GM12878 (cell line): ENCODE data around the gene MUSTN1.

ENCODE experiments used
- ATF7 ChIP-seq: fragments of 450-650 bp; IDR thresholded peaks from 2 replicates; pipeline ENCODE4 v1.6.1; 2016; ENCODE audit warnings: low read depth, mild to moderate bottlenecking
- ETV6 ChIP-seq, 2 experiments: fragments of 450-650 bp in 1 of 2; IDR thresholded peaks in 1 of 2; conservative IDR thresholded peaks in 1 of 2; 2 replicates each; pipeline ENCODE4 v1.6.1; 2014; ENCODE audit warnings: antibody characterized with exemption in 1 of 2, borderline replicate concordance in 1 of 2, low read depth in 1 of 2, mild to moderate bottlenecking in 1 of 2, moderate library complexity in 1 of 2
- HDAC6 ChIP-seq: fragments of 200-600 bp; sonication (generic); IDR thresholded peaks from one replicate; pipeline ENCODE4 v1.8.0; 2017; ENCODE audit warnings: antibody characterized with exemption; ENCODE audit not compliant: unreplicated experiment
- TBL1XR1 ChIP-seq: IDR thresholded peaks from 2 replicates; pipeline ENCODE4 v1.6.1; 2012; ENCODE audit warnings: low read depth, low read length, improper control_type of control experiment
- YY1 ChIP-seq: IDR thresholded peaks from 2 replicates; pipeline ENCODE4 v1.6.1; 2011; ENCODE audit warnings: low read depth, mild to moderate bottlenecking, low read length
- TF ChIP-seq, protein P1 (sequence below): fragments of 450-650 bp; formaldehyde crosslinking; IDR thresholded peaks from 2 replicates; pipeline ENCODE4 v1.4.0; 2022; ENCODE audit warnings: mild to moderate bottlenecking, moderate library complexity

DNA sequence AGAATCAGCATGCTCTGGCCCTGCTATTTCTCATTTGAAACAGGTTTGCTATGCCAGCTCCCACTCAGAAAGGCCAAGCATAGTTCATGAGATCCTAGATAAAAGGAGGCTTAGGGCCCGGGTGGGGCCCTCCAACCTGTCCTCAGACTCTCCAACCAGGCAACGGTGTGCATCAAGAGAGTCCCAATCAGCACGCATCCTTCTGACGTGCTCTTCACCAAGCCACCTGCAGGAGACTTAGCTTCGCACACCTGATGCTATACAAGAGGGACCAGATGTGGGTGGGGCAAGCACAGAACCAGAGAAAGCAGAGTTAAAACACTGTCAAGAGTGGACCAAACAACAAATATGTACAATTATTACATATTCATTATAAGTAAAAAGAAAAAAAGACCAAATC lies 45.2 kb upstream of the MUSTN1 start:
- no peak for TF ChIP-seq TBL1XR1
- TF ChIP-seq YY1: no peak
- TF ChIP-seq ETV6 (conservative IDR thresholded peaks at IDR 0.05 in 1 of 2, IDR thresholded peaks at IDR 0.05 in 1 of 2; ENCODE audit: borderline replicate concordance in 1 of 2, low read depth in 1 of 2): no peak
- TF ChIP-seq HDAC6: no peak
- TF ChIP-seq ATF7: no peak
- TF ChIP-seq, protein P1, sequence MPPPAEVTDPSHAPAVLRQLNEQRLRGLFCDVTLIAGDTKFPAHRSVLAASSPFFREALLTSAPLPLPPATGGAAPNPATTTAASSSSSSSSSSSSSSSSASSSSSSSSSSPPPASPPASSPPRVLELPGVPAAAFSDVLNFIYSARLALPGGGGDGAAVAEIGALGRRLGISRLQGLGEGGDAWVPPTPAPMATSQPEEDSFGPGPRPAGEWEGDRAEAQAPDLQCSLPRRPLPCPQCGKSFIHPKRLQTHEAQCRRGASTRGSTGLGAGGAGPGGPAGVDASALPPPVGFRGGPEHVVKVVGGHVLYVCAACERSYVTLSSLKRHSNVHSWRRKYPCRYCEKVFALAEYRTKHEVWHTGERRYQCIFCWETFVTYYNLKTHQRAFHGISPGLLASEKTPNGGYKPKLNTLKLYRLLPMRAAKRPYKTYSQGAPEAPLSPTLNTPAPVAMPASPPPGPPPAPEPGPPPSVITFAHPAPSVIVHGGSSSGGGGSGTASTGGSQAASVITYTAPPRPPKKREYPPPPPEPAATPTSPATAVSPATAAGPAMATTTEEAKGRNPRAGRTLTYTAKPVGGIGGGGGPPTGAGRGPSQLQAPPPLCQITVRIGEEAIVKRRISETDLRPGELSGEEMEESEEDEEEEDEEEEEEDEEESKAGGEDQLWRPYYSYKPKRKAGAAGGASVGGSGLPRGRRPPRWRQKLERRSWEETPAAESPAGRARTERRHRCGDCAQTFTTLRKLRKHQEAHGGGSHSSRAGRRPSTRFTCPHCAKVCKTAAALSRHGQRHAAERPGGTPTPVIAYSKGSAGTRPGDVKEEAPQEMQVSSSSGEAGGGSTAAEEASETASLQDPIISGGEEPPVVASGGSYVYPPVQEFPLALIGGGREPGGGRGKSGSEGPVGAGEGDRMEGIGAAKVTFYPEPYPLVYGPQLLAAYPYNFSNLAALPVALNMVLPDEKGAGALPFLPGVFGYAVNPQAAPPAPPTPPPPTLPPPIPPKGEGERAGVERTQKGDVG (CRISPR knock-in tag): no peak
